HG02973 (cell line): ENCODE measurements around the gene SERPINA6.
"Not testable (repeated sequence)": the region's sequence is repeated elsewhere in the genome, so short reads cannot be mapped to it uniquely, and the experiment has no call there.

Experiments
- ATAC-seq: cut with Tn5 transposase; IDR thresholded peaks from one replicate; pipeline ENCODE4 v1.9.1; 2021; ENCODE audit warnings: moderate library complexity; ENCODE audit not compliant: unreplicated experiment

Gene SERPINA6

GRCh38 chr14:94329857-94330256 is 6.7 kb upstream of the SERPINA6 start:
- ATAC-seq, result no peak

GRCh38 chr14:94328196-94328595 is 5.1 kb upstream of the SERPINA6 start:
- no peak for ATAC-seq

GRCh38 chr14:94321421-94322271 is 1.5 kb downstream of the SERPINA6 start:
- ATAC-seq, result no peak

GRCh38 chr14:94320243-94320642 is 2.9 kb downstream of the SERPINA6 start:
- no peak for ATAC-seq

GRCh38 chr14:94317259-94317658 is 5.9 kb downstream of the SERPINA6 start:
- no peak for ATAC-seq

GRCh38 chr14:94316692-94317091 is 6.4 kb downstream of the SERPINA6 start:
- ATAC-seq, result no peak

GRCh38 chr14:94314890-94315289 is 8.2 kb downstream of the SERPINA6 start:
- ATAC-seq, result no peak

- no peak for ATAC-seq
Observed at GRCh38 chr14:94313991-94314655, 9.0 kb downstream of the SERPINA6 start.

- no peak for ATAC-seq
Observed at GRCh38 chr14:94312481-94313246, 10.5 kb downstream of the SERPINA6 start.

GRCh38 chr14:94310248-94310647 is 12.9 kb downstream of the SERPINA6 start:
- no peak for ATAC-seq

- no peak for ATAC-seq
Observed at GRCh38 chr14:94309721-94310120, 13.4 kb downstream of the SERPINA6 start.

- no peak for ATAC-seq
Observed at GRCh38 chr14:94307410-94307992, 15.6 kb downstream of the SERPINA6 start.

GRCh38 chr14:94306047-94306978 is 16.8 kb downstream of the SERPINA6 start:
- ATAC-seq, result no peak

- ATAC-seq, result no peak
Observed at GRCh38 chr14:94305620-94306019, 17.5 kb downstream of the SERPINA6 start.

- ATAC-seq, result no peak
Observed at GRCh38 chr14:94304243-94304642, 18.9 kb downstream of the SERPINA6 start.

GRCh38 chr14:94303111-94303510 is 20.0 kb downstream of the SERPINA6 start:
- no peak for ATAC-seq

GRCh38 chr14:94298130-94298529 is 25.0 kb downstream of the SERPINA6 start:
- ATAC-seq, result no peak

GRCh38 chr14:94296181-94296545 is 27.0 kb downstream of the SERPINA6 start:
- ATAC-seq, result not testable (repeated sequence)

- no peak for ATAC-seq
Observed at GRCh38 chr14:94295360-94296180, 27.6 kb downstream of the SERPINA6 start.
